Adrenal gland (tissue), 12 donors: ENCODE data around the gene RBM4B. TPM values are rescaled to one million over a fixed set of nuclear protein-coding genes. Genes with fewer than 3 reads are reported as not detected.

Experiments
- DNase-seq, 7 donors: peaks; one replicate each; pipeline ENCODE4 v3.0.0-alpha.2; 2019 to 2020
- H3K27ac ChIP-seq, 5 donors: fragments of 200-600 bp; sonication (generic) in 4 of 5; 1 replicate in 3 of 5; 2 replicates in 2 of 5; pipeline versions ENCODE4 v1.5.1 to v1.8.0; 2016 to 2020; ENCODE audit warnings: mild to moderate bottlenecking in 1 of 5
- H3K27me3 ChIP-seq: fragments of 200-600 bp; 2 replicates; pipeline ENCODE4 v1.8.0; 2021
- H3K36me3 ChIP-seq, 2 donors: fragments of 200-600 bp; replicated peaks in 1 of 2; 1 replicate in 1 of 2; 2 replicates in 1 of 2; pipeline versions ENCODE4 v1.5.1 to v1.8.0; 2018 to 2022
- H3K4me1 ChIP-seq, 2 donors: fragments of 200-600 bp; replicated peaks in 1 of 2; 1 replicate in 1 of 2; 2 replicates in 1 of 2; pipeline versions ENCODE4 v1.5.1 to v1.8.0; 2018 to 2021
- H3K4me3 ChIP-seq, 4 donors: fragments of 200-600 bp; sonication (generic) in 3 of 4; one replicate each; pipeline ENCODE4 v1.5.1; 2016 to 2018
- H3K9me3 ChIP-seq, 3 donors: fragments of 200-600 bp; sonication (generic) in 1 of 3; replicated peaks in 1 of 3; 1 replicate in 2 of 3; 2 replicates in 1 of 3; pipeline versions ENCODE4 v1.5.1 to v1.8.0; 2016 to 2021
- POLR2A ChIP-seq, 2 donors: fragments of 450-650 bp; IDR thresholded peaks; one replicate each; pipeline ENCODE4 v1.6.1; 2017; ENCODE audit warnings: antibody characterized with exemption in 2 of 2, mild to moderate bottlenecking in 2 of 2, moderate library complexity in 1 of 2
- WGBS, 4 donors: extraction: QIAGEN DNeasy Blood & Tissue Kit in 2 of 4; methylation state at CpG; one replicate each; pipeline versions ENCODE4 v1.1.5 to v1.1.7; 2013 to 2017; 5-methylcytosine and 5-hydroxymethylcytosine counted together
- intact Hi-C, 2 donors: fragments of 100-400 bp; cut with DNase I; formaldehyde crosslinking; loops; one replicate each; pipeline versions ENCODE4 v1.14.1 to v1.15.0; 2022 to 2023
- polyA plus RNA-seq, 3 donors: library from polyadenylated mRNA; stranded (reverse); fragments of 200-250 nt in 2 of 3; fragments of 350-450 nt in 1 of 3; fragmentation: Illumina TruSeq in 1 of 3; extraction: RNeasy Lipid Tissue Mini Kit (QIAGEN cat#74804) in 1 of 3; gene quantifications; one replicate each; pipeline ENCODE4 v1.2.3, GENCODE V29; 2013 to 2014
- total RNA-seq, 9 donors: library from RNA; depleted of rRNA in 4 of 9; stranded (reverse); fragments of >200 nt in 4 of 9; fragments of 120-200 nt in 1 of 9; fragmentation: NEBNext Ultra II Directional in 1 of 9; extraction: Animal tissue kit (Norgen Biotek cat#: 25700) in 1 of 9; gene quantifications; one replicate each; pipeline versions ENCODE4 v1.1.0 to v1.2.4, GENCODE V29; 2013 to 2023
- TF ChIP-seq, protein P1 (sequence below), 6 experiments: fragments of 450-650 bp in 4 of 6; fragments of 200-600 bp in 2 of 6; sonication (generic) in 1 of 6; IDR thresholded peaks; 1 replicate in 5 of 6; 2 replicates in 1 of 6; pipeline versions ENCODE4 v1.5.1 to v1.8.0; 2016 to 2021; ENCODE audit warnings: antibody characterized with exemption in 6 of 6, mild to moderate bottlenecking in 2 of 6, moderate library complexity in 1 of 6
- donor health status: healthy with polysubstance abuse.
- donor health status: Bipolar disorder and iron deficiency.
- donor health status: DM: yes; HTN: yes; CAD: no.
- donor health status: DM: no; HTN: no; CAD: no.
- donor health status: DM: no; HTN: no; CAD: no.
- donor health status: DM: yes; HTN: yes; CAD: no.

Gene RBM4B
- total and polyA plus RNA-seq, 12 donors = 9.9 to 40.3 (median 20.6) TPM

DNA sequence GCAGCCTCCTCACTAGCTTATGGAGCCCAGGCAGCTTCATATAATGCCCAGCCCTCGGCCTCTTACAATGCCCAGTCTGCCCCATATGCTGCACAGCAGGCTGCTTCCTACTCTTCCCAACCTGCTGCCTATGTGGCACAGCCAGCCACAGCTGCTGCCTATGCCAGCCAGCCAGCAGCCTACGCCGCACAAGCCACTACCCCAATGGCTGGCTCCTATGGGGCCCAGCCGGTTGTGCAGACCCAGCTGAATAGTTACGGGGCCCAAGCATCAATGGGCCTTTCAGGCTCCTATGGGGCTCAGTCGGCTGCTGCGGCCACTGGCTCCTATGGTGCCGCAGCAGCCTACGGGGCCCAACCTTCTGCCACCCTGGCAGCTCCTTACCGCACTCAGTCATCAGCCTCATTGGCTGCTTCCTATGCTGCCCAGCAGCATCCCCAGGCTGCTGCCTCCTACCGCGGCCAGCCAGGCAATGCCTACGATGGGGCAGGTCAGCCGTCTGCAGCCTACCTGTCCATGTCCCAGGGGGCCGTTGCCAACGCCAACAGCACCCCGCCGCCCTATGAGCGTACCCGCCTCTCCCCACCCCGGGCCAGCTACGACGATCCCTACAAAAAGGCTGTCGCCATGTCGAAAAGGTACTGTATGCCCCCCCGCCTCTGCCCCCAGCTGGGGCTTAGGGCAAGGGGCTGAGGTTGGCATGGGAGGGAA, 52.5 kb downstream of the RBM4B start:
- Histone ChIP-seq H3K4me3 (no peak overlapping the region), H3K27ac (no peak overlapping the region), H3K4me1 (peaks cover 0 to 53% of the 10 kb centered on the region in 2 donors), H3K27me3 (no peaks in the 10 kb centered on the region), H3K9me3 (no peaks in the 10 kb centered on the region), H3K36me3 (peaks cover 0 to 69% of the 10 kb centered on the region in 2 donors)
- DNase-seq = no peak
- intact Hi-C loops = no loop called here
- TF ChIP-seq, protein P1, sequence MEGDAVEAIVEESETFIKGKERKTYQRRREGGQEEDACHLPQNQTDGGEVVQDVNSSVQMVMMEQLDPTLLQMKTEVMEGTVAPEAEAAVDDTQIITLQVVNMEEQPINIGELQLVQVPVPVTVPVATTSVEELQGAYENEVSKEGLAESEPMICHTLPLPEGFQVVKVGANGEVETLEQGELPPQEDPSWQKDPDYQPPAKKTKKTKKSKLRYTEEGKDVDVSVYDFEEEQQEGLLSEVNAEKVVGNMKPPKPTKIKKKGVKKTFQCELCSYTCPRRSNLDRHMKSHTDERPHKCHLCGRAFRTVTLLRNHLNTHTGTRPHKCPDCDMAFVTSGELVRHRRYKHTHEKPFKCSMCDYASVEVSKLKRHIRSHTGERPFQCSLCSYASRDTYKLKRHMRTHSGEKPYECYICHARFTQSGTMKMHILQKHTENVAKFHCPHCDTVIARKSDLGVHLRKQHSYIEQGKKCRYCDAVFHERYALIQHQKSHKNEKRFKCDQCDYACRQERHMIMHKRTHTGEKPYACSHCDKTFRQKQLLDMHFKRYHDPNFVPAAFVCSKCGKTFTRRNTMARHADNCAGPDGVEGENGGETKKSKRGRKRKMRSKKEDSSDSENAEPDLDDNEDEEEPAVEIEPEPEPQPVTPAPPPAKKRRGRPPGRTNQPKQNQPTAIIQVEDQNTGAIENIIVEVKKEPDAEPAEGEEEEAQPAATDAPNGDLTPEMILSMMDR (IDR thresholded peaks at IDR 0.05) = no peak
- TF ChIP-seq POLR2A (IDR thresholded peaks at IDR 0.05) = no peak
- WGBS, 4 donors = 89 to 94% (median 91%) methylated on average over 9 to 26 of the region's 26 CpGs

DNA sequence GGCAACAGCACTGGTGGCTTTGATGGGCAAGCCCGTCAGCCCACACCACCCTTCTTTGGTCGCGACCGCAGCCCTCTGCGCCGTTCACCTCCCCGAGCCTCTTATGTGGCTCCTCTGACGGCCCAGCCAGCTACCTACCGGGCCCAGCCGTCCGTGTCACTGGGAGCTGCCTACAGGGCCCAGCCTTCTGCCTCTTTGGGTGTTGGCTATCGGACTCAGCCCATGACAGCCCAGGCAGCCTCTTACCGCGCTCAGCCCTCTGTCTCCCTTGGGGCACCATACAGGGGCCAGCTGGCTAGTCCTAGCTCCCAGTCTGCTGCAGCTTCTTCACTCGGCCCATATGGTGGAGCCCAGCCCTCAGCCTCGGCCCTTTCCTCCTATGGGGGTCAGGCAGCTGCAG, 53.2 kb downstream of the RBM4B start:
- 87 to 91% (median 87%) methylated on average over 10 to 16 of the region's 16 CpGs for WGBS, 4 donors
- intact Hi-C loops = no loop called here
- Histone ChIP-seq H3K9me3 (no peaks in the 10 kb centered on the region), H3K27me3 (no peaks in the 10 kb centered on the region), H3K36me3 (peaks cover 0 to 62% of the 10 kb centered on the region in 2 donors), H3K4me3 (no peak overlapping the region), H3K27ac (no peak overlapping the region), H3K4me1 (peaks cover 0 to 60% of the 10 kb centered on the region in 2 donors)
- DNase-seq = no peak
- TF ChIP-seq, protein P1 (IDR thresholded peaks at IDR 0.05) = no peak
- TF ChIP-seq POLR2A (IDR thresholded peaks at IDR 0.05) = no peak

DNA sequence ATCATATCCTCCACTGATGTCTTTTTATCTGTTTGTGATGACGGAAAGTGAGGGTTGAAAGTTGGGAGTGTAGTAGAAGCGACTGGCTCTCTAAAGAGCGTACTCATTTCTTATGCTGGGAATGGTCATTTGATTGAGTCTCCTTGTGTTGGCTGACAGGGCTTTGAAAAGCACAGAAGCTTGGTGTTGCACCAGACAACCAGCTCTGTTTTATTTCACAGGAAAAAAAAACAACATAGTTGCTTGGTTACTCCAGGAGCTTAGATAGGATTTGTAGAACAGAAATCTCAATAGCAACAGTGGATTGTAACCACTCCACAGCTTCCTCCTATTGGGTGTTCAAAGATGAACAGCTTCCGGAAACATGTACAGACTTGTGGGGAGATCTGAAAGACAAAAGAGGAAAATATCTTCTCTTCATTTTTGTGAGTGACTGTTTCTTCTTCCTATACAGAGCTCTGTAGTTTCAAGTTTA, 58.6 kb downstream of the RBM4B start:
- H3K27ac ChIP-seq = peak overlapping the region in 4 of 5 donors; percentile 17 to 97 (median 58)

DNA sequence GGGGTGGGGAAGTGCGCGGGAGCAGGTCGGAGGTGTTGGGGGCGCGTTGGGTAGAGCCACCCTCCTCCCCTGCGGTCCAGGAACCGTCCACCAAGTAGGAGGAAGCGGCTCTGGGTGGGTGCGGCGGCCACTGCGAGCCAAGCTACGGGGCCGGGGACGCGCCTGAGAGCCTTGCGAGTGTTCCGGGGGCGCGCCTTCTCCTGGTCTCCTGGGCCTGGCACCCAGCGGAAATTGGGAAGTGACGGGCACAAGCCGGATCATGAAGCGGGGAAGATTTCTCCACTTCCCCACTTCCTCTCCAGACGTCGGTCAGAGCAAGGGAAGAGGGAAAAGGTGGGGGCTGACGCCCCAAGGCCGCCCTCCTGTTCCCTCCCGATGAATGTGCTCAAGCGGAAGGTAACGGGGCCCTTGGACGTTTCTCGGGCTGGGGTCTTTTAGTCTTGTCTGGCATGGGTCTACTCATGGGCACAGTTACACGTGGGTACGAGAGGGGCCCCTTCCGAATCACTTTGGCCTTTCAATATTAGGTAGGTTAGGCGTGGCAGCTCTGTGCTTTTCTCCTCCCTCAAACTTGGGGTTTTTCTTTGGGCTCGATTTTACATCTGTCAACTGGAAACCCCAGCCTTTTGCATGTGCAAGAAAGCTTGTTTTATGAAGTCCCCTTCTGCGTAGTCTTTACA, 60.4 kb downstream of the RBM4B start:
- intact Hi-C loops = no loop called here
- Histone ChIP-seq H3K4me1 (peaks cover 12 to 47% of the 10 kb centered on the region in 2 donors), H3K4me3 (peak overlapping the region; percentile 57 to 98 (median 82)), H3K27ac (peak overlapping the region; percentile 94 to 98 (median 97)), H3K27me3 (no peaks in the 10 kb centered on the region), H3K9me3 (no peaks in the 10 kb centered on the region), H3K36me3 (no peaks in the 10 kb centered on the region)
- peak in 6 of 7 donors; percentile 76 to 88 (median 82) for DNase-seq
- 0 to 1% (median 0%) methylated on average over 13 to 38 of the region's 38 CpGs for WGBS, 4 donors
- no peak for TF ChIP-seq POLR2A (IDR thresholded peaks at IDR 0.05)

More for the DNA sequence above, 58.6 kb downstream of the RBM4B start:
- no peak for DNase-seq
- peak overlapping the region in 1 of 4 donors; percentile 77 for H3K4me3 ChIP-seq
- peak in 1 of 2 donors; percentile 27 for TF ChIP-seq POLR2A (IDR thresholded peaks at IDR 0.05)
- TF ChIP-seq, protein P1 (IDR thresholded peaks at IDR 0.05) = no peak
- peaks cover 12 to 63% of the 10 kb centered on the region in 2 donors for H3K4me1 ChIP-seq
- peaks cover 0 to 8% of the 10 kb centered on the region in 2 donors for H3K36me3 ChIP-seq
- WGBS, 4 donors = 41 to 45% (median 43%) methylated on average over 4 of the region's 4 CpGs
- no peaks in the 10 kb centered on the region for H3K9me3 ChIP-seq
- H3K27me3 ChIP-seq = no peaks in the 10 kb centered on the region
- intact Hi-C loops = no loop called here
